WTC11 (cell line): ENCODE measurements around the gene IGSF11.

Experiments used
- NR2C2 ChIP-seq: sonication (generic); formaldehyde crosslinking; IDR thresholded peaks from 2 replicates; pipeline ENCODE4 v1.8.0; 2022; ENCODE audit warnings: mild to moderate bottlenecking, missing genetic modification reagents
- NR3C1 ChIP-seq: sonication (generic); formaldehyde crosslinking; conservative IDR thresholded peaks from 2 replicates; pipeline ENCODE4 v1.8.1; 2023; ENCODE audit warnings: low read depth, mild to moderate bottlenecking, missing genetic modification reagents
- ZNF416 ChIP-seq: fragments of 250-450 bp; sonication (Bioruptor Pico); IDR thresholded peaks from 2 replicates; pipeline ENCODE4 v1.9.0; 2021; ENCODE audit warnings: mild to moderate bottlenecking, inconsistent platforms
- TF ChIP-seq, protein P1 (sequence below): sonication (generic); formaldehyde crosslinking; IDR thresholded peaks from 2 replicates; pipeline ENCODE4 v1.8.0; 2022; ENCODE audit warnings: mild to moderate bottlenecking, missing genetic modification reagents
- TF ChIP-seq, protein P2 (sequence below): fragments of 200-600 bp; IDR thresholded peaks from 2 replicates; pipeline ENCODE4 v1.8.0; 2022; ENCODE audit warnings: antibody characterized with exemption

DNA sequence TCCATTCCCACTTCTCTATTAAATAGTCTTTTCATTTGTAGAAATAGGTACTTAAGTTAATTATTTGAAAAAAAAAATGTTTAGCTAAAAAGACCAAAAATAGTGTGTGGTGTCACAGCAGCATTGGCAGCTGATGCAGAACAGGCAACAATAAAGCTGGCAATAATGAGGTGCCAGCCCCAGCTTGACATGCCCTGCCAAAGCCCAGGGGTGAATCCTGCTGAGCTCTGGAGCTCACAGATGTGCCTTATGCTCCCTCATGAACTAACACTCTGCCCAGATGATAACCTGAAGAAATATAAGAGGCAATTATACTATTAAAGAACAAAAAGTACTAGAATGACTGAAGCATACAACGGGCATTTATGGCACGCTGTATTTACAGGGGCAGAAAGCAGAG lies 63.8 kb downstream of the IGSF11 start:
- TF ChIP-seq, protein P1, sequence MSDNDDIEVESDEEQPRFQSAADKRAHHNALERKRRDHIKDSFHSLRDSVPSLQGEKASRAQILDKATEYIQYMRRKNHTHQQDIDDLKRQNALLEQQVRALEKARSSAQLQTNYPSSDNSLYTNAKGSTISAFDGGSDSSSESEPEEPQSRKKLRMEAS (CRISPR knock-in tag) = no peak
- no peak for TF ChIP-seq ZNF416
- TF ChIP-seq, protein P2, sequence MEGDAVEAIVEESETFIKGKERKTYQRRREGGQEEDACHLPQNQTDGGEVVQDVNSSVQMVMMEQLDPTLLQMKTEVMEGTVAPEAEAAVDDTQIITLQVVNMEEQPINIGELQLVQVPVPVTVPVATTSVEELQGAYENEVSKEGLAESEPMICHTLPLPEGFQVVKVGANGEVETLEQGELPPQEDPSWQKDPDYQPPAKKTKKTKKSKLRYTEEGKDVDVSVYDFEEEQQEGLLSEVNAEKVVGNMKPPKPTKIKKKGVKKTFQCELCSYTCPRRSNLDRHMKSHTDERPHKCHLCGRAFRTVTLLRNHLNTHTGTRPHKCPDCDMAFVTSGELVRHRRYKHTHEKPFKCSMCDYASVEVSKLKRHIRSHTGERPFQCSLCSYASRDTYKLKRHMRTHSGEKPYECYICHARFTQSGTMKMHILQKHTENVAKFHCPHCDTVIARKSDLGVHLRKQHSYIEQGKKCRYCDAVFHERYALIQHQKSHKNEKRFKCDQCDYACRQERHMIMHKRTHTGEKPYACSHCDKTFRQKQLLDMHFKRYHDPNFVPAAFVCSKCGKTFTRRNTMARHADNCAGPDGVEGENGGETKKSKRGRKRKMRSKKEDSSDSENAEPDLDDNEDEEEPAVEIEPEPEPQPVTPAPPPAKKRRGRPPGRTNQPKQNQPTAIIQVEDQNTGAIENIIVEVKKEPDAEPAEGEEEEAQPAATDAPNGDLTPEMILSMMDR = no peak
- no peak for TF ChIP-seq NR3C1
- no peak for TF ChIP-seq NR2C2 (CRISPR knock-in tag)
